HG03066 (cell line): ENCODE results near the gene GM2A.
"Not testable (repeated sequence)": the region's sequence is repeated elsewhere in the genome, so short reads cannot be mapped to it uniquely, and the experiment has no call there.

Source experiments
- ATAC-seq: cut with Tn5 transposase; IDR thresholded peaks from one replicate; pipeline ENCODE4 v1.9.1; 2021; ENCODE audit warnings: low read depth; ENCODE audit not compliant: unreplicated experiment

The GM2A gene

GRCh38 chr5:151284392-151284967 lies 31.5 kb downstream of the GM2A start:
- no peak for ATAC-seq

- ATAC-seq, result no peak
Observed at GRCh38 chr5:151285683-151286082, 32.7 kb downstream of the GM2A start.

DNA sequence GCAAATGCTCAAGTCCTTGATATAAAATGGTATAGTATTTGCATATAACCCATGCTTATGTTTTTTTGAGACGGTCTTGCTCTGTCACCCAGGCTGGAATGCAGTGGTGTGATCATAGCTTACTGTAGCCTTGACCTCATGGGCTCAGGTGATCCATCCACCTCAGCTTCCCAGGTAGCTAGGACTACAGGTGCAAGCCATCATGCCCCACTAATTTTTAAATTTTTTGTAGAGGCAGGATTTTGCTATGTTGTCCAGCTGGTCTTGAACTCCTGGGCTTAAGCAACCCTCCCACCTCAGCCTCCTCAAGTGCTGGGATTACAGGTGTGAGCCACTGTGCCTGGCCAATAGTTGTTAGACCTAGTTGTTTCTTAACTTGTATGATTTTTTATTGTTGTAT lies 33.3 kb downstream of the GM2A start:
- no peak for ATAC-seq

GRCh38 chr5:151288180-151288579 lies 35.2 kb downstream of the GM2A start:
- ATAC-seq, result no peak

DNA sequence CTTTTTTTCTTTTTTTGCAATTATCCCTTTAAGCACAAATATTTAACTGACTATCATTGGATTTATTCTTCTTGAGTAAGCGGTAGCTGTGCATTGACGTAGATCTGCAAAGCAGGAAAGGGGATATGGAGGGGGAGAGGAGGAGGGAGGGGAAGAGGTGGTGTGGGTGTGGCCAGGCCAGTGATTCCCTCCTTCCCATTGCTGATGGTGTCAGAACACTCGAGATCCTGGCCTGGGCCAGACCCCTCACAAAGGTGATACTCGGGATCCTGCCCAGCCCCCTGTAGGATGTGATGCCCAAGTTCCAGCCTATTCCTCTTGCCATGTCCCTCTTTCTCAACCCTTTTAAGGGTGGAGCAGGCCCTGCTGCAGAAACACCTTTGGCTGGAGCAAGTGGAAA lies 40.6 kb downstream of the GM2A start:
- ATAC-seq, result no peak

DNA sequence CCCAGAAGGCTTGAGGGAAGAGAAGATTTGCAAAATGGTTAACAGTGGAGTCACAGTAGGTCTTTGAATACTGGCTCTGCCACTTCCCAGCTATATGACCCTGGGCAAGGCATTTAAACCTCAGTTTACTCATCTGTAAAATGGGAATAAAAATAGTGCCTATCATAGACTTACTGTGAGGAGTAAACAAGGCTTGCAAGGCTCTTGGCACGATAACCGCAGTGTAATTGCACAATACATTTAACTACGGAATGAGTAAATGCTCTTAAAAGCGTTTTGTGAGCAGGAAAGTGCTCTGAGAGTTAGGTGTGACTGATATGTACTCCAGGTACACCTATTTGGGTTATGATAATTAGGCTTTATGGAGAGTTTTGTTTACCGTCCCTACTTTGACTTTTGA lies 42.2 kb downstream of the GM2A start:
- no peak for ATAC-seq

GRCh38 chr5:151295791-151296477 lies 42.9 kb downstream of the GM2A start:
- ATAC-seq, result no peak

DNA sequence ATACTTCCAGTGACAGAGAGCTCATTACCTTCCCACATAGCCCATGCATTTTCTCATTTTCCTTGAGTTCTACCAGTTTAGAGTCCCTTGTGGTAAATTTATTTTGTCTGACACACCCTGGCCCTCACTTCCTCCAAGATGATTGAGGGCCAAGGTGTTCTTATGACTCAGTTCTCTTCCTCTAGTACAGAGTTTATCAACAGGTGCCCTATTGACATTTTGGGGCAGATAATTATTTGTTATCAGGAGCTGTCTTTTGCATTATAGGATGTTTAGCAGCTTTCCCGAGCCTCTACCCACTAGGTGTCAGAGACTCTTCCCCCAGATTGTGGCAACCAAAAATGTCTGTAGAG lies 43.5 kb downstream of the GM2A start:
- no peak for ATAC-seq

DNA sequence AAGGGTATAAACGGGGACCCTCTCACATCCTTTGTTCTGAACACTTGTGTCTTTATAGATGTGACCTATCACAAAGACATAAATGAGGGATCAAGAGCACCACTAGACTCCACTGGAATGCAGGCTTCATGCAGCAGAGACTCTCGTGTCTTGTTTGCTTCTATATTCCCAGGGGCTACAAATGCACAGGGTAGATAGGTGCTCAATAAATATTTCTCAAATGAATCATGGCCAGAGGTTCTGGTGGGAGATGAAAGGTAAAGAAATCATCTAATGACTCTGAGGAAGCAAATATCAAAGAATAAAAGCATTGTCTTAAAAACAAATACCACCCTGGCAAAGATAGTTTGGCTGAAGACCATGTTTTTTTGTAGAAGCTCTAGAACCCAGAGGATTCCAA lies 44.0 kb downstream of the GM2A start:
- ATAC-seq, result no peak

GRCh38 chr5:151298063-151298855 lies 45.3 kb downstream of the GM2A start:
- no peak for ATAC-seq

DNA sequence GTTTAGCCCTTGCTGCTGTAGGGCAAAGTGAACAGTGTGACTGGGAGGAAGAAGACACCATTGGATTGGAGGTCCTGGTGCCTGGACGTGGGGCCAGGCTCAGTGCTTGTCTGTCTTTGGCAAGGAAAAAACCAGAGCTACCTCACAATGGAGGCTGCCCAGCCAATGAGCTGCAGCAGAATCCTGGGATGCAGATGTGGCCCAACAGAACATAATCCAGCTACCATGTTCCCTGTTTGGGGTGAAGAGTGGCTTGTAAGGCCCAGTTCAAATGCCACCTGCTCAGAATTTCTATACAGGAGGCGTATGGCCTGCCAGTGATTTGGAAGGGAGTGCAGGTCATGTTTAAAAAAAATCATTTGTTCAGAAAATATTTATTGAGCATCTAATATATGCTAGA lies 50.7 kb downstream of the GM2A start, which contains the start of gene SLC36A3:
TSS of gene SLC36A3 (minus strand) at position 101 of the 400 bp plus-strand sequence. CDS start 412 bp downstream, outside the sequence.
- ATAC-seq, result no peak

- ATAC-seq, result not testable (repeated sequence)
Observed at GRCh38 chr5:151309266-151309665, 56.3 kb downstream of the GM2A start.

DNA sequence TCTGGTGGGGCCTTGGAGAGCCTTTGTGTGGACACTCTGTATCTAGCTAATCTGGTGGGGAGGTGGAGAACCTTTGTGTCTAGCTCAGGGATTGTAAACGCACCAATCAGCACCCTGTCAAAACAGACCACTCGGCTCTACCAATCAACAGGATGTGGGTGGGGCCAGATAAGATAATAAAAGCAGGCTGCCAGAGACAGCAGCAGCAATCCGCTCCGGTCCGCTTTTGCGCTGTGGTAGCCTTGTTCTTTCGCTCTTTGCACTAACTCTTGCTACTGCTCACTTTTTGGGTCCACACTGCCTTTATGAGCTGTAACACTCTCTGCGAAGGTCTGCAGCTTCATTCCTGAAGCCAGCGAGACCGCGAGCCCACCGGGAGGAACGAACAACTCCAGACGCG lies 56.8 kb downstream of the GM2A start:
- ATAC-seq, result not testable (repeated sequence)

- no peak for ATAC-seq
Observed at GRCh38 chr5:151310932-151311331, 57.9 kb downstream of the GM2A start.

GRCh38 chr5:151312756-151313324 lies 59.9 kb downstream of the GM2A start:
- ATAC-seq, result no peak

DNA sequence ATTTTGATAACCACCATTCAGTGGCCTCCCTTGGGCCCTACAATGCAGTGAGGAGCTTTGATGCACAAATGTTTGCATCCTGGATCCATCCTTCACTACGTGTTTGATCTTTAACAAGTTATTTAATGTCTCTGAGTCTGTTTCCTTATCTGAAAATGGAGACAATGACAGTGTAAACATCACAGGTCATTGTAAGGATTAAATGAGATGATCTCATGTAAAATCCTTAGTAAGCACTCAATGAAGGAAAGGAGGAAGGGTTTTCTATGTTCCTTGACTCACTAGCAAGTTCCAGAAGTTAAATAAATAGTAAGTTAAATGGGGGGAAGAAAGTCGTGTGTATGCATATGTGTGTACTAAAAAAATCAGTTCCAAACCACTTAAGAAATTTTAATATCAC lies 60.4 kb downstream of the GM2A start:
- no peak for ATAC-seq

GRCh38 chr5:151315998-151316597 lies 63.1 kb downstream of the GM2A start:
- ATAC-seq, result no peak

DNA sequence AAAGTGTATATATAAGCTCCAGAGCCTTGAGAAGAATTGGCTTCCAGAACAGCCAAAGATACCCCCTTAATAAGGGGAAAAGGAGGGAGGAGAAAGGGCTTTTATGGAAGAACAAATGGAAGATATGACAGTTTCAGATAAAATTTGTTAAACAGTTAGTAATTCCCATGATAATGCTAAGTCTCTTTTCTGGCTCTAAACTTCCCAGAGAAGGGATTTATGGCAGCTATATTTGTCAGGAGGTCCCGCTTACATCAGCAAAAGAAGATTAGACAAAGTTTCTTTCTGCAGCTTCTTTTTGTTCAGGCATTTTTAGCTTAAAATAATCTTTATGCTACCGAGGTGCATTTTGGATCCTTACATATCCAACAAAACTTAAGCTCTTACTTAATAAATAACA lies 64.9 kb downstream of the GM2A start:
- ATAC-seq, result no peak

GRCh38 chr5:151318850-151319732 lies 66.1 kb downstream of the GM2A start:
- ATAC-seq, result peak; percentile 75
